Chondrocyte (in vitro differentiated cells): ENCODE data around the gene RPTOR. TPM values are rescaled to one million over a fixed set of nuclear protein-coding genes. Genes with fewer than 3 reads are reported as not detected.
"Not testable (repeated sequence)": the region's sequence is repeated elsewhere in the genome, so short reads cannot be mapped to it uniquely, and the experiment has no call there.

Experiments used
- DNase-seq: peaks from one replicate; pipeline ENCODE4 v3.0.0; 2021; ENCODE audit warnings: mixed read lengths, low spot score
- H3K27ac Mint-ChIP-seq: one replicate; pipeline ENCODE4 v1.8.0; 2021; ENCODE audit warnings: mild to moderate bottlenecking, moderate library complexity, mixed read lengths; ENCODE audit not compliant: unreplicated experiment
- H3K27me3 Mint-ChIP-seq: 2 replicates; pipeline ENCODE4 v1.8.0; 2021; ENCODE audit warnings: low read depth, mixed read lengths
- H3K36me3 Mint-ChIP-seq: 2 replicates; pipeline ENCODE4 v1.8.0; 2021; ENCODE audit warnings: low read depth, mixed read lengths
- H3K4me1 Mint-ChIP-seq: 2 replicates; pipeline ENCODE4 v1.8.0; 2021; ENCODE audit warnings: low read depth, mild to moderate bottlenecking, mixed read lengths
- H3K4me3 Mint-ChIP-seq: one replicate; pipeline ENCODE4 v1.8.0; 2021; ENCODE audit warnings: mild to moderate bottlenecking, moderate library complexity, mixed read lengths; ENCODE audit not compliant: unreplicated experiment
- H3K9me3 Mint-ChIP-seq: 2 replicates; pipeline ENCODE4 v1.8.0; 2021; ENCODE audit warnings: low read depth, mixed read lengths
- CTCF ChIP-seq: fragments of 200-600 bp; sonication (generic); IDR thresholded peaks from 2 replicates; pipeline ENCODE4 v1.5.0; 2021; ENCODE audit warnings: antibody characterized with exemption, mild to moderate bottlenecking, moderate library complexity
- total RNA-seq: library from RNA; stranded (reverse); gene quantifications from 3 replicates; pipeline ENCODE4 v1.2.1, GENCODE V29; 2021

RPTOR gene
- total RNA-seq, 1 donor from 2014 or later: 30.9 TPM

DNA sequence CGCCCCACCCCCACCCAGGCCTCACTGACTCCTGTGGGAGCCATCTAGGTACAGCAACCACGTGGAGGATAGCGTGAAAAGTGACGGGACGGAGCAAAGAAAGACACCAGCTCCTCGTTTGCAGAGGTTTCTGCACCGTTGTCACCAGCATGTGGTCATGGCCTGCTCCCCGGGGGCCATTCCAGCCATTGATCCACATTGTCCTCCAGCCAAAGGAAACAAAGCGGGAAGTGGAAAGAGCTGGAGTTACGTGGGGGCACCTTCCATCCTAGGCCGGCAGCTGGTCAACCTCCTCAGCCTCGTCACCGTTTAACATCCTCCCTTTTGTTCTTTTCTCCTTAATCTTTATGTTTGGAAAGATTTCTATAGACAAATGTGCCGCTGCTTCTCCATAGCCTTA is 153.7 kb downstream of the RPTOR start:
- H3K4me1 Mint-ChIP-seq: peaks cover 22% of the 10 kb centered on the region
- no peaks in the 10 kb centered on the region for H3K27me3 Mint-ChIP-seq
- peaks cover 4% of the 10 kb centered on the region for H3K9me3 Mint-ChIP-seq
- H3K36me3 Mint-ChIP-seq: no peaks in the 10 kb centered on the region
- no peak for DNase-seq
- no peak for TF ChIP-seq CTCF
- H3K27ac Mint-ChIP-seq: no peak overlapping the region
- H3K4me3 Mint-ChIP-seq: no peak overlapping the region

DNA sequence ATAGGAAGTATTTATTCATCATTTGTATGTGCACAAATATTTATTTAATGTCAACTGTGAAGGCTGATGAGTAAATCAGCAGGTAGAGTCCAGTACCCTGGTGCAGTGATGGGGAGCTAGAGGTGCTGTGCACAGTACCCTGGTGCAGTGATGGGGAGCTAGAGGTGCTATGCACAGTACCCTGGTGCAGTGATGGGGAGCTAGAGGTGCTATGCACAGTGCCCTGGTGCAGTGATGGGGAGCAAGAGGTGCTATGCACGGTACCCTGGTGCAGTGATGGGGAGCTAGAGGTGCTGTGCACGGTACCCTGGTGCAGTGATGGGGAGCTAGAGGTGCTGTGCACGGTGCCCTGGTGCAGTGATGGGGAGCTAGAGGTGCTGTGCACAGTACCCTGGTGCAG is 154.6 kb downstream of the RPTOR start:
- H3K9me3 Mint-ChIP-seq, H3K4me3 Mint-ChIP-seq, H3K27ac Mint-ChIP-seq, DNase-seq, H3K27me3 Mint-ChIP-seq, H3K36me3 Mint-ChIP-seq: not testable (repeated sequence)
- H3K4me1 Mint-ChIP-seq: peaks cover 19% of the 10 kb centered on the region

GRCh38 chr17:80701730-80702129 is 157.1 kb downstream of the RPTOR start:
- H3K27me3 Mint-ChIP-seq: no peaks in the 10 kb centered on the region
- H3K36me3 Mint-ChIP-seq: no peaks in the 10 kb centered on the region
- DNase-seq: no peak
- no peak overlapping the region for H3K4me3 Mint-ChIP-seq
- peaks cover 20% of the 10 kb centered on the region for H3K4me1 Mint-ChIP-seq
- peaks cover 4% of the 10 kb centered on the region for H3K9me3 Mint-ChIP-seq
- no peak for TF ChIP-seq CTCF
- H3K27ac Mint-ChIP-seq: no peak overlapping the region

DNA sequence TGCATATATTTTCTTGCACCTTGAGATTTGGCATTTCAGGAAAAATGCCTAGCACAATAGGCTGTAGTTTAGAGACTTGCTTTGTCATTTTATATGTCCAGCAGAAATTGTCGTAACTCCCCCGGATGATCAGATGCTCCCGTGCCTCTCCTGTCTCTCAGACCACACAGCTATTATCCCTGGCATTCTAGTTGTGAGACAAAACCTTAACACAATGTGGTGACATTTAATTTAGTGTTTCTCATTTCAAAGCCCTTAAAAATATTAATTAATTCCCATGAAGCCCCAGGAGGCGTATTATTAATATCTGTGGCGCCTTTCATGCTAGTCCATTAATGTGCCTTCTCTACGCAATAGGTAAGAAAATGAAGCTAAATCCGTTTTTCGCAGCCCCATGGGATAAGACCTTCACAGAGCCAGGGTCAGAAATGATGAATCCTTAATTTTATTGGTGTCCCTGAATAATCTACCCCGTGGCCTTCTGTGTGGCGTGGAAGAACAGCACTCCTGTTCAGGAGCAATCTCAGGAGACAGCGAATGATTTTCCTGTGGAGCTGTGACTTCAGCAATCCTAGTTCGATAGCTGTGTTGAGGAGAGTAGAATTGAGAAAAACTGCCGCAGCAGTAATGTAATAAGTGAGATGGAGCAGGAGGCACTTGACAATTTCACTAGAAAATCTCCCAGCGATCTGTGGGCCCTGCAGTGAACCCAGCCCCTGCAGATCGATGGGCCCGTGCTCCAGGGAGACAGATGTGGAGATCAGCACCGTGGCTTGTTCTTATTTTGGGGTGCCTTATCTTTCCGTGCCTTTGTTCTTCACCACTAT is 157.9 kb downstream of the RPTOR start:
- H3K27me3 Mint-ChIP-seq: no peaks in the 10 kb centered on the region
- H3K4me1 Mint-ChIP-seq: peaks cover 22% of the 10 kb centered on the region
- DNase-seq: no peak
- H3K9me3 Mint-ChIP-seq: peaks cover 4% of the 10 kb centered on the region
- no peak for TF ChIP-seq CTCF
- H3K27ac Mint-ChIP-seq: no peak overlapping the region
- H3K36me3 Mint-ChIP-seq: no peaks in the 10 kb centered on the region
- no peak overlapping the region for H3K4me3 Mint-ChIP-seq

GRCh38 chr17:80703142-80703478 is 158.5 kb downstream of the RPTOR start:
- no peak for DNase-seq
- TF ChIP-seq CTCF: no peak
- no peaks in the 10 kb centered on the region for H3K36me3 Mint-ChIP-seq
- H3K27me3 Mint-ChIP-seq: no peaks in the 10 kb centered on the region
- no peak overlapping the region for H3K4me3 Mint-ChIP-seq
- peaks cover 4% of the 10 kb centered on the region for H3K9me3 Mint-ChIP-seq
- H3K4me1 Mint-ChIP-seq: peaks cover 18% of the 10 kb centered on the region
- no peak overlapping the region for H3K27ac Mint-ChIP-seq

GRCh38 chr17:80704381-80704819 is 159.8 kb downstream of the RPTOR start:
- no peak for TF ChIP-seq CTCF
- no peak for DNase-seq
- no peak overlapping the region for H3K27ac Mint-ChIP-seq
- H3K27me3 Mint-ChIP-seq: no peaks in the 10 kb centered on the region
- H3K9me3 Mint-ChIP-seq: peaks cover 4% of the 10 kb centered on the region
- H3K36me3 Mint-ChIP-seq: peaks cover 4% of the 10 kb centered on the region
- H3K4me1 Mint-ChIP-seq: peaks cover 18% of the 10 kb centered on the region
- no peak overlapping the region for H3K4me3 Mint-ChIP-seq
